Spinal cord (tissue), 10 donors: ENCODE data around the gene ANKRD33B. TPM values are rescaled to one million over a fixed set of nuclear protein-coding genes. Genes with fewer than 3 reads are reported as not detected.
"Not testable (repeated sequence)": the region's sequence is repeated elsewhere in the genome, so short reads cannot be mapped to it uniquely, and the experiment has no call there.

Experiments used
- DNase-seq, 6 donors: peaks; one replicate each; pipeline versions ENCODE4 v3.0.0 to v3.0.0-alpha.2; 2013 to 2015; ENCODE audit warnings: low spot score in 6 of 6, low read depth in 4 of 6
- H3K27ac ChIP-seq: one replicate; pipeline ENCODE4 v1.5.1; 2013; ENCODE audit warnings: low read depth, low read length, control low read depth
- H3K27me3 ChIP-seq: one replicate; pipeline ENCODE4 v1.6.1; 2013; ENCODE audit warnings: low read length; ENCODE audit not compliant: control insufficient read depth, insufficient read depth
- H3K36me3 ChIP-seq: one replicate; pipeline ENCODE4 v1.6.1; 2013; ENCODE audit warnings: low read length; ENCODE audit not compliant: control insufficient read depth, insufficient read depth
- H3K4me1 ChIP-seq: one replicate; pipeline ENCODE4 v1.6.1; 2013; ENCODE audit warnings: low read length; ENCODE audit not compliant: control insufficient read depth, insufficient read depth
- H3K4me3 ChIP-seq: one replicate; pipeline ENCODE4 v1.5.1; 2013; ENCODE audit warnings: low read depth, low read length, control low read depth
- H3K9me3 ChIP-seq: one replicate; pipeline ENCODE4 v1.6.1; 2013; ENCODE audit warnings: low read length; ENCODE audit not compliant: control insufficient read depth, insufficient read depth
- WGBS: methylation state at CpG from one replicate; pipeline ENCODE4 v1.1.5; 2013; ENCODE audit warnings: missing lambda C conversion rate; ENCODE audit not compliant: insufficient coverage; 5-methylcytosine and 5-hydroxymethylcytosine counted together
- polyA plus RNA-seq, 2 donors: library from polyadenylated mRNA; unstranded; fragments of 120-200 nt; gene quantifications; one replicate each; pipeline ENCODE4 v1.2.1, GENCODE V29; 2013; ENCODE audit not compliant: insufficient read length in 2 of 2
- total RNA-seq, 2 donors: library from RNA; depleted of rRNA in 1 of 2; stranded (reverse); fragments of 120-200 nt in 1 of 2; fragments of >200 nt in 1 of 2; gene quantifications; one replicate each; pipeline versions ENCODE4 v1.2.3 to v1.2.4, GENCODE V29; 2013 to 2014
- donor health status: healthy.

The ANKRD33B gene
- total and polyA plus RNA-seq, 4 donors: 0.93 to 8.1 (median 3.0) TPM

GRCh38 chr5:10566543-10567068, 2.7 kb downstream of the ANKRD33B start:
- no peak for DNase-seq
- Histone ChIP-seq H3K27me3 (peaks cover 46% of the 10 kb centered on the region), H3K4me3 (peak overlapping the region; percentile 9), H3K36me3 (no peaks in the 10 kb centered on the region), H3K27ac (no peak overlapping the region), H3K9me3 (no peaks in the 10 kb centered on the region), H3K4me1 (peaks cover 27% of the 10 kb centered on the region)
- WGBS: 81% methylated on average over 5 of the region's 8 CpGs

GRCh38 chr5:10567121-10567591, 3.3 kb downstream of the ANKRD33B start:
- H3K27me3 ChIP-seq: peaks cover 43% of the 10 kb centered on the region
- H3K4me3 ChIP-seq: no peak overlapping the region
- 86% methylated on average over 8 of the region's 10 CpGs for WGBS
- H3K27ac ChIP-seq: no peak overlapping the region
- no peaks in the 10 kb centered on the region for H3K36me3 ChIP-seq
- H3K9me3 ChIP-seq: no peaks in the 10 kb centered on the region
- H3K4me1 ChIP-seq: peaks cover 27% of the 10 kb centered on the region
- DNase-seq: no peak

- Histone ChIP-seq H3K27me3 (peaks cover 36% of the 10 kb centered on the region), H3K4me3 (no peak overlapping the region)
- 60% methylated on average over 4 of the region's 4 CpGs for WGBS
Observed at GRCh38 chr5:10567781-10568321, 4.0 kb downstream of the ANKRD33B start.

DNA sequence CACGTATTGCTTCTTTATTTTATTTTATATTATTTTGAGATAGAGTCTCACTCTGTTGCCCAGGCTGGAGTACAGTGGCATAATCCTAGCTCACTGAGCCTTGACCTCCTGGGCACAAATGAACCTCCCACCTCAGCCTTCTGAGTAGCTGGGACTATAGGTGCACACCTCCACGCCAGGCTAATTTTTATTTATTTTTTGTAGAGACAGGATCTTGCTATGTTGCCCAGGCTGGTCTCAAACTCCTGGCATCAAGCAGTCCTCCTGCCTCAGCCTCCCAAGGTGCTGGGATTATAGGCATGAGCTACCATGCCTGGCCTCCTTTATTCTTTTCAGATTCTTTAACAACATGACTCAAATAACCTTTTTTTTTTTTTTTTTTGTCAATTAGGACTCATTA, 6.7 kb downstream of the ANKRD33B start:
- H3K27me3 ChIP-seq: peaks cover 11% of the 10 kb centered on the region
- WGBS: no CpG with 5 or more reads among the region's 2 CpGs
- H3K27ac ChIP-seq: not testable (repeated sequence)

More at GRCh38 chr5:10567781-10568321, 4.0 kb downstream of the ANKRD33B start:
- Histone ChIP-seq H3K4me1 (peaks cover 23% of the 10 kb centered on the region), H3K9me3 (no peaks in the 10 kb centered on the region), H3K27ac (no peak overlapping the region), H3K36me3 (no peaks in the 10 kb centered on the region)
- DNase-seq: no peak

DNA sequence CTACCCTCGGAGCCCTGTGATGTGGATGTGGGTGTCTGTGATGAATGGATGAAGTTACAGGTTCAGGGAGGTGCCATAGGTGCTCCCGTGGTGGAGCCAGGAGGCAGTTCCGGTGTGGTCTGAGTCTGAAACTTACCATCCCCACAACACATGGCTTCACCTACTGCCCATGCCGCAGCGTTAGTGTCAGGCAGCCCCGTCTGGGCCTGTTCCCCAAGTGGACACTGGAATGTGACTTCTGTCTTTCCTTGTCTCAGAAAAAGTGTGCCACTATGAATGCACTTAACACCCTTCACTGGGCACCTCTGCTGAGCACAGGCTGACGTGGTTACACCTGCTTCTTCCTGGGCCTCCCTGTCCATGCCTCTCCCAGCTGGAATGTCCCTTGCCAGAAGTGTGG, 8.6 kb downstream of the ANKRD33B start:
- Histone ChIP-seq H3K4me3 (no peak overlapping the region), H3K27ac (no peak overlapping the region), H3K9me3 (no peaks in the 10 kb centered on the region), H3K4me1 (no peaks in the 10 kb centered on the region), H3K36me3 (no peaks in the 10 kb centered on the region), H3K27me3 (no peaks in the 10 kb centered on the region)
- 97% methylated on average over 6 of the region's 7 CpGs for WGBS
- no peak for DNase-seq

More for the DNA sequence above, 6.7 kb downstream of the ANKRD33B start:
- not testable (repeated sequence) for DNase-seq, H3K4me1 ChIP-seq, H3K36me3 ChIP-seq, H3K9me3 ChIP-seq, H3K4me3 ChIP-seq

- Histone ChIP-seq H3K36me3 (no peaks in the 10 kb centered on the region), H3K27me3 (no peaks in the 10 kb centered on the region), H3K4me1 (no peaks in the 10 kb centered on the region), H3K9me3 (no peaks in the 10 kb centered on the region), H3K4me3 (no peak overlapping the region), H3K27ac (no peak overlapping the region)
- WGBS: 84% methylated on average over 2 of the region's 8 CpGs
- DNase-seq: no peak
Observed at GRCh38 chr5:10573487-10574145, 9.7 kb downstream of the ANKRD33B start.

GRCh38 chr5:10574879-10575278, 11.0 kb downstream of the ANKRD33B start:
- no CpG with 5 or more reads among the region's 7 CpGs for WGBS

GRCh38 chr5:10576121-10576789, 12.4 kb downstream of the ANKRD33B start:
- Histone ChIP-seq H3K4me3 (no peak overlapping the region), H3K36me3 (no peaks in the 10 kb centered on the region), H3K4me1 (no peaks in the 10 kb centered on the region), H3K27ac (no peak overlapping the region), H3K27me3 (no peaks in the 10 kb centered on the region), H3K9me3 (no peaks in the 10 kb centered on the region)
- WGBS: 98% methylated on average over 7 of the region's 7 CpGs
- DNase-seq: peak in 1 of 6 donors; percentile 31

More at GRCh38 chr5:10574879-10575278, 11.0 kb downstream of the ANKRD33B start:
- H3K4me3 ChIP-seq, DNase-seq, H3K36me3 ChIP-seq, H3K9me3 ChIP-seq, H3K4me1 ChIP-seq, H3K27me3 ChIP-seq, H3K27ac ChIP-seq: not testable (repeated sequence)

DNA sequence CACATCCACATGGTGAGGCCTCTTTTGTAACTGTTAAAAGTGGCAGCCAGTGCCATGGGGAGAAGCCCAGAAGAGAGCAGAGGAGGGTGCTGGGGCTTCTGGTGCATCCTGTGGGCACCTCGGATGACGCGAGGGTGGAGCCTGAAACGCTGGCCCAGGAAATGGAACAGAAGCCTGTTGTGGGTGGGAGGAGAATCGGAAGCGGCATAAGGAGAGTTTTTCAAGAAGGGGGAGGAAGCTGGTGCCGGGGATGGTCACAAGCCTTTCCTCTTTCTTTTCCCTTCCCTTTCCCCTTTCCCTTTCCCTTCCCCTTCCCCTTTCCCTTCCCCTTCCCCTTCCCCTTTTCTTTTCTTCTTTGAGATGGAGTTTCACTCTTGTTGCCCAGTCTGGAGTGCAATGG, 12.9 kb downstream of the ANKRD33B start:
- WGBS: 78% methylated on average over 3 of the region's 7 CpGs
- no peak overlapping the region for H3K4me3 ChIP-seq
- no peak for DNase-seq
- no peaks in the 10 kb centered on the region for H3K4me1 ChIP-seq
- no peak overlapping the region for H3K27ac ChIP-seq
- H3K27me3 ChIP-seq: no peaks in the 10 kb centered on the region
- H3K36me3 ChIP-seq: no peaks in the 10 kb centered on the region
- H3K9me3 ChIP-seq: no peaks in the 10 kb centered on the region
